ENCODE data around the gene APC.

- TF ChIP-seq CTCF (IDR thresholded peaks at IDR 0.05) (peak; percentile 81), POLR2AphosphoS5 (IDR thresholded peaks at IDR 0.05; ENCODE audit: low read depth, low read length) (no peak), REST (IDR thresholded peaks at IDR 0.05; ENCODE audit: insufficient read depth in 1 of 2, low read depth in 2 of 2, low read length in 1 of 2) (no peak)
Observed at GRCh38 chr5:112848116-112848811, 110.6 kb downstream of the APC start.
